B cell (primary cell): ENCODE results near the gene PPP2R1A.

Experiments used
- EZH2 ChIP-seq: IDR thresholded peaks from 2 replicates; pipeline ENCODE4 v1.6.1; 2012; ENCODE audit warnings: borderline replicate concordance, low read depth, mild to moderate bottlenecking, moderate library complexity, low read length; ENCODE audit not compliant: insufficient read depth, poor library complexity, severe bottlenecking
- TF ChIP-seq, protein P1 (sequence below): fragments of 200-600 bp; IDR thresholded peaks from one replicate; pipeline ENCODE4 v1.8.0; 2022; ENCODE audit warnings: antibody characterized with exemption, mild to moderate bottlenecking

DNA sequence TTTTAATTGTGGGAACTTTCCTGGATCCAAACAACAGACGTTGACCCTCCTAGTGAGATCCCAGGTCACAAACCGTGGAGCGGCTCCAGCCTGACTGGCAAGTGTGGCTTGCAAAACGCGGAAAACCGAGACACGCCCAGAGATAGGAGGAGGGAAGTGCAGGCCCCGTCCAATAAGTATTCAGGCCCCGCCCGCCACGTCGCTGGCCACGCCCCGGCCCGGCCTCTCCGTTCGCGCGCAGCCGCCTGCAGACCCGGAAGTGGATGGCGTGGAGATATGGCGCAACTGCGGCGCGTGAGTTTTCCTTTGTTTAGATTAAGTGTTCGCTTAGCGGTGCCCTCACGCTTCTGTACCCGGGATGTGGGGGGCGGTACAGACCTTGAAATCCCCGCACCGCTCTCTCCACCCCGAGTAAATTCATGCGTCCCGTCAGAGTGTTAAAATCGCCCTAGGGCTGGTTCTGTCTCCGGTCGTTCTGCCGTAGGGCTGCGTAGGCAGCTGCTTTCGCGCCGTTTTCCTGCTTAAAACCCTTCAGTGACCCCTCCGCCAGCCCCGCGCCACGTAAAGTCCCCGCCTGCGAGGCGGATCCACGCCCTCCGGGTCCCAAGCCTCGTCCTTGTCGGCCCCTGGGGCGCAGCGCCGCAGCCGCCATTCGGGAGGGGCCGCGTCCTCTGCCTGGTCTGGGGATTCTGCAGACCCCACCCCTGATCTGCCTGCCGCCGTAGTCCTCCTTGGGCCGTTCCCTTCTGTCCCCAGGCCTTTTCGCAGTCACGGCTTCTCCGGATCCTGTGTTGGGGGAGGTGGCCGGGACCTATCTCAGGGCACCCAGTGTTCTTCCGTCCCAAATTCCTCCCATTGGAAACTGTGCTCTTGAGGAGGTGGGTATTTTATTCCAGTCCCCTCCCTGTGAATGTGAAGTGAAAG lies 79.7 kb downstream of the PPP2R1A start, which contains the start of gene ZNF766:
- TF ChIP-seq, protein P1, sequence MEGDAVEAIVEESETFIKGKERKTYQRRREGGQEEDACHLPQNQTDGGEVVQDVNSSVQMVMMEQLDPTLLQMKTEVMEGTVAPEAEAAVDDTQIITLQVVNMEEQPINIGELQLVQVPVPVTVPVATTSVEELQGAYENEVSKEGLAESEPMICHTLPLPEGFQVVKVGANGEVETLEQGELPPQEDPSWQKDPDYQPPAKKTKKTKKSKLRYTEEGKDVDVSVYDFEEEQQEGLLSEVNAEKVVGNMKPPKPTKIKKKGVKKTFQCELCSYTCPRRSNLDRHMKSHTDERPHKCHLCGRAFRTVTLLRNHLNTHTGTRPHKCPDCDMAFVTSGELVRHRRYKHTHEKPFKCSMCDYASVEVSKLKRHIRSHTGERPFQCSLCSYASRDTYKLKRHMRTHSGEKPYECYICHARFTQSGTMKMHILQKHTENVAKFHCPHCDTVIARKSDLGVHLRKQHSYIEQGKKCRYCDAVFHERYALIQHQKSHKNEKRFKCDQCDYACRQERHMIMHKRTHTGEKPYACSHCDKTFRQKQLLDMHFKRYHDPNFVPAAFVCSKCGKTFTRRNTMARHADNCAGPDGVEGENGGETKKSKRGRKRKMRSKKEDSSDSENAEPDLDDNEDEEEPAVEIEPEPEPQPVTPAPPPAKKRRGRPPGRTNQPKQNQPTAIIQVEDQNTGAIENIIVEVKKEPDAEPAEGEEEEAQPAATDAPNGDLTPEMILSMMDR = no peak
- TF ChIP-seq EZH2 = no peak
